WI38 (cell line): Measurements from ENCODE around the gene ARHGAP45.
"Not testable (repeated sequence)": the region's sequence is repeated elsewhere in the genome, so short reads cannot be mapped to it uniquely, and the experiment has no call there.

Source experiments
- H3K4me3 ChIP-seq: 2 replicates; pipeline ENCODE4 v1.5.1; 2011; ENCODE audit warnings: low read depth, mild to moderate bottlenecking, control low read depth, low read length
- TF ChIP-seq, protein P1 (sequence below): IDR thresholded peaks from 2 replicates; pipeline ENCODE4 v1.5.1; 2012; ENCODE audit warnings: low read depth, mild to moderate bottlenecking, control low read depth, low read length

Gene ARHGAP45

DNA sequence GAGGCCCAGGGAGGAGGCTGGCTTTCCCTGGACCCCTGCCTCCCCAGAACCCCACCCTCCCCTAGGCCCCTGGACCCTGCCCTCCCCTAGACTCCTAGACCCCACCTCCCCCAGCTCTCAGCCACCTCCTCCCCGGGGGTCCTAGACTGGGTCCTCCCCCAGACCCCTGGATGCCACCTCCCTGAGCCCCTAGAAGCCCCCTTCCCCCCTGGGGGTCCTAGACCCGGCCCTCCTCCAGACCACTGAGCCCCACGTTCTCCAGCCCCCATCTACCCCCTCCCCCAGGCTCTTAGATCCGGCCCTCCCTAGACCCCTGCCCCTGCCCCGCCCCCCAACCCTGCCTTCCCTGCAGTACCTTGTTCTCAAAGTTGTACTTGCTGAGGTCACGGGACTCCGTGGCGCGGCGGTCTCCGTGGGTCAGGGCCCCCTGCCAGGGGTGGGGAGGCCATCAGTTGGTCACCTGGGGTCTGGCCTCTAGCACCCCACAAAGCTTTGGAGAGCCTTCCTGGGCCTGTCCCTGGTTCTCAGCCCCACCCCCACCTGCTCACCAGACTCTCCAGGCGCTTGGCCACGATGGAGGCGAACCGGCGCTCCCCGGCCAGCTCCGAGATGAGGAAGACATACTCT, 44.8 kb downstream of the ARHGAP45 start:
- no peak overlapping the region for H3K4me3 ChIP-seq
- TF ChIP-seq, protein P1, sequence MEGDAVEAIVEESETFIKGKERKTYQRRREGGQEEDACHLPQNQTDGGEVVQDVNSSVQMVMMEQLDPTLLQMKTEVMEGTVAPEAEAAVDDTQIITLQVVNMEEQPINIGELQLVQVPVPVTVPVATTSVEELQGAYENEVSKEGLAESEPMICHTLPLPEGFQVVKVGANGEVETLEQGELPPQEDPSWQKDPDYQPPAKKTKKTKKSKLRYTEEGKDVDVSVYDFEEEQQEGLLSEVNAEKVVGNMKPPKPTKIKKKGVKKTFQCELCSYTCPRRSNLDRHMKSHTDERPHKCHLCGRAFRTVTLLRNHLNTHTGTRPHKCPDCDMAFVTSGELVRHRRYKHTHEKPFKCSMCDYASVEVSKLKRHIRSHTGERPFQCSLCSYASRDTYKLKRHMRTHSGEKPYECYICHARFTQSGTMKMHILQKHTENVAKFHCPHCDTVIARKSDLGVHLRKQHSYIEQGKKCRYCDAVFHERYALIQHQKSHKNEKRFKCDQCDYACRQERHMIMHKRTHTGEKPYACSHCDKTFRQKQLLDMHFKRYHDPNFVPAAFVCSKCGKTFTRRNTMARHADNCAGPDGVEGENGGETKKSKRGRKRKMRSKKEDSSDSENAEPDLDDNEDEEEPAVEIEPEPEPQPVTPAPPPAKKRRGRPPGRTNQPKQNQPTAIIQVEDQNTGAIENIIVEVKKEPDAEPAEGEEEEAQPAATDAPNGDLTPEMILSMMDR, result no peak

DNA sequence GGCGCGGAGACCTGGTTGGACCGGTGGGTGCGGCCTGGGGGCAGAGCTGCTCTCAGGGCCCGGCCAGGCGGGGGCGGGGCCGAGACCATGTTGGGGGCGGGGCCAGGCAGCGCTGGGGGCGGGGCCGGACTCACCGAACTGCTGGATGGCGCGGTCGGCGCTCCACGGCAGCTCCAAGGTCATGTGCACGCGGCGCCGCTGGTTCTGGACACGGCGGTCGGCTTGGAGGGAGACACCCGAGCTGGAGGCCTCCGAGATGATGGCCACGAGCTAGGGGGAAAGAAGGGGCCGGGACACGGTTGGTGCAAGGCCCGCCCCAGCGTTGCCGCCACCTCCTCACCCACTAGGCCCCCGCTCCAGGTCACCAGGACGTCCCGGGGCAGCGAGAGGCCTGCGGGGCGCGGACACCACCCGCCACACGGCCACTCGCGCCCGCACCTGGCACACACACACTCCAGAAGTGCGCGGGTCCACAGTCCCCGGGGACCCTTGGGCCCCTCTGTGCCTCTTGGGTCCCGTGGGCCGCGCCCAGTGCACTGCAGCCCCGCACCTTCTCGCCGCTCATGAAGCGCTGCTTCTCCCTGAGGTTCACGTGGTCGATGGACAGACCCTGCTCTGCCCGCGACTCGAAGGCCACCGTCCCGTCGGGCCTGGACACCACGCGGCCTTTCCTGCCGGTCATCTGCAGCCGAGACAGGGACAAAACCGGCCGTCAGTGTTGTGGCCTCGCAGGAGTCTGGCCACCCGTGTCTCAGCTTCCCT, 45.5 kb downstream of the ARHGAP45 start:
- TF ChIP-seq, protein P1, result no peak
- H3K4me3 ChIP-seq, result no peak overlapping the region

DNA sequence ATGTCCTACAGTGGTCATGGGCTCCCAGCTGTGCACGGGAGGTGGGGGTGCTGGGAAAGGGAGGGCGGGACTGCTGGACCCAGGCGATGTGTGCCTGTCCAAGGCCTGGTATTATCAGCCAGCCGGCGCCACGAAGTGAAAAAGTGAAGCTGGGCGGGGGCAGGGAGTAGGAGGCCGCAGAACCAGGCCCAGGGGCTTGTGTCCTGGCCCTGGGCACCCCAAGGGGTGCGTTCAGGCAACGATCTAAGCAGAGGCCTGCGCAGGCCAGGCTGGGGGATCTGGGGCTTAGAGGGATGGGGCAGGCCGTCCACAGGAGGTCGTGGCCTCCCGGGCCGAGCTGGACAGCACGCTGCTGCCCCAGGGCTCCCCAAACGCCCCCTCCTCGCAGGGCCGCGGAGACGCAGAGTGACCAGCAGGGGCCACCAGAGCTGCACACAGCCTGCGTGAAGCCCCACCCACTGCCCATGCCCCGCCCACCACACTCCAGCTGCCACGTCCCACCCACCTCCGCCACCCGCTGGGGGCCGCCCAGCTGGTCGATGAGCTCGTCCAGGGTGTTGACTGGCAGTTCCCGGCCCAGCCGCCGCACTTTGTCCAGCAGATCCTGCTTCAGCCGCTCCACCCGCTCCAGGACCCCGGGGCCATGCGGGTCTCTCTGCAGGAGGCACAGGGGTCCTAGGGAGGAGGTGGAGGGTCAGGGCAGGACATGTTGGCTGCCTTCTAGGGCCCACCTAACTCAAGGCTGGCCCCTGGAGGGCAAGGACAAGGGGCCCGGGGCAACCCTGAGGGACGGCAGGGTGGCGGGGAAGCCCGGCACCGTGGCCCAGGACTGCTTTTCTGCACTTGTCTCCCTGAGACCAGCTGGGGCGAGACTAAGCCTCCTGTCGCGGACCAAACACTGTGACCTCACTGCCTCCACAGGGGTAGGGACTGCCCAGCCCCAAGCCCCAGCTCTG, 46.3 kb downstream of the ARHGAP45 start:
- no peak overlapping the region for H3K4me3 ChIP-seq
- TF ChIP-seq, protein P1, result peak; percentile 82

GRCh38 chr19:1113986-1114483, 47.1 kb downstream of the ARHGAP45 start:
- H3K4me3 ChIP-seq, result no peak overlapping the region
- TF ChIP-seq, protein P1, result no peak

- not testable (repeated sequence) for H3K4me3 ChIP-seq
Measured at GRCh38 chr19:1114728-1115127, 47.8 kb downstream of the ARHGAP45 start.

DNA sequence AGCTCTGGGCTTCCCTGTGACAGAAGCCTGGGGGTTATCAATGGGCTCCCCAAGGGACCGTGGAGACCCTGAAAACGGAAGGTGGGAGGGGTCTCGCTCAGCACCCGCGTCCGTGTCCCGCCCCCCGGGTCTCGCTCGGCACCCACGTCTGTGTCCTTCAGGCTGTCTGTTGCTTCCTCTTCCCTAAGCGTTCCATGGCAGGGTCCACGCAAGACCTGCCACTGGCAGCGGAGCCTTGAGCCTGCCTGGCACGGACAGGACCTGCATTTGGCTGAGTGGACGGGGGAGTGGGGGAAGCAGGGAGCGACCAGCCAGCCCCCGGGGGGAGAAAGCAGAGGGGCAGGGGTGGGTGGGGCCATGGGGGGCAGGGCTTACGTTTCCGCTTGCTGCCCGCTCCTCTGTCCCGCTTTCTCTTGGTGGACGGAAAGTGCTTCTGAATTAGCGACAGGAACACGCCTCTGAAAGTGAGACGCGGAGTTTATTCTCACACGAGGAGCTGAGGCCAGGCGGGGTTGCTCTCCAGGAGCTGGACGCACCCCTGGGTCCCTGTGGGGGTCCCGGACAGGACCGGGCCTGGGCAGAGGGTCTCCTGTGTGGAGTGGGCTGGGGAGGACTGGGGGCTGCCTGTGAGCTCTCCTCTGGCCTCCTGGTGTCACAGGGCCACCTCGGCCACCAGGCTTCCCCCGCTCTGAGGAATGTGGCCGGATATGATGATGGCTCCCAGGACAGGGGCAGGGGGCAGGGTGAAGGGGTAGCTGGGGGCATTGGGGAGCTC, 48.9 kb downstream of the ARHGAP45 start:
- TF ChIP-seq, protein P1, result no peak
- H3K4me3 ChIP-seq, result no peak overlapping the region
